IMR-90 (cell line): ENCODE measurements around the gene USP14. TPM values are rescaled to one million over a fixed set of nuclear protein-coding genes. Genes with fewer than 3 reads are reported as not detected.

Experiments
- ATAC-seq: fragments of 200-7000 bp; cut with Tn5 transposase; 2 replicates; pipeline ENCODE4 v1.9.1; 2020; ENCODE audit warnings: low read depth, mild to moderate bottlenecking, moderate library complexity
- BruUV-seq: library from RNA; stranded (reverse); fragments of 400-500 nt; replicated peaks from 2 replicates; lab custom pipeline; 2021; lab: Mats Ljungman, UMichigan
- CTCF ChIA-PET: fragments of 300-600 bp; formaldehyde crosslinking; extraction: SDS; loops from one replicate; lab custom pipeline; 2021; ENCODE audit warnings: antibody characterized with exemption; lab: Yijun Ruan, JAX
- POLR2A ChIA-PET: fragments of 300-600 bp; sonication (Branson Sonifier 250); formaldehyde crosslinking; loops from one replicate; lab custom pipeline; 2022; ENCODE audit warnings: antibody characterized with exemption; ENCODE audit not compliant: unreplicated experiment; lab: Charles Lee
- DNase-seq: peaks from one replicate; pipeline ENCODE4 v3.0.0; 2013
- H2AFZ ChIP-seq: replicated peaks from 2 replicates; pipeline ENCODE3; 2013; ENCODE audit warnings: low read length, mild to moderate bottlenecking; ENCODE audit not compliant: poor library complexity
- H2AK5ac ChIP-seq: 2 replicates; pipeline ENCODE4 v1.6.1; 2013; ENCODE audit warnings: low read depth, low read length, inconsistent platforms
- H2AK9ac ChIP-seq: replicated peaks from 2 replicates; pipeline ENCODE3; 2013; ENCODE audit warnings: mild to moderate bottlenecking, low read depth, low read length, moderate library complexity; ENCODE audit not compliant: poor library complexity
- H2BK120ac ChIP-seq: 2 replicates; pipeline ENCODE4 v1.6.1; 2013; ENCODE audit warnings: low read depth, low read length, inconsistent platforms
- H2BK15ac ChIP-seq: 3 replicates; pipeline ENCODE4 v1.6.1; 2013; ENCODE audit warnings: low read depth, low read length, inconsistent platforms
- H2BK20ac ChIP-seq: 2 replicates; pipeline ENCODE4 v1.6.1; 2013; ENCODE audit warnings: low read depth, mild to moderate bottlenecking, inconsistent platforms, low read length, moderate library complexity
- H2BK5ac ChIP-seq: 2 replicates; pipeline ENCODE4 v1.6.1; 2013; ENCODE audit warnings: mild to moderate bottlenecking, low read depth, low read length, inconsistent platforms; ENCODE audit not compliant: poor library complexity, severe bottlenecking
- H3K14ac ChIP-seq: replicated peaks from 2 replicates; pipeline ENCODE4 v1.6.1; 2013; ENCODE audit warnings: low read depth, low read length, inconsistent platforms
- H3K18ac ChIP-seq: 2 replicates; pipeline ENCODE4 v1.6.1; 2013; ENCODE audit warnings: low read depth, low read length, control low read depth
- H3K23ac ChIP-seq: 2 replicates; pipeline ENCODE4 v1.6.1; 2013; ENCODE audit warnings: low read depth, low read length, inconsistent platforms
- H3K27ac ChIP-seq: 2 replicates; pipeline ENCODE4 v1.5.1; 2013; ENCODE audit warnings: mild to moderate bottlenecking, control low read depth, low read length; ENCODE audit not compliant: insufficient read depth
- H3K27me3 ChIP-seq: 2 replicates; pipeline ENCODE4 v1.6.1; 2013; ENCODE audit warnings: low read length; ENCODE audit not compliant: control insufficient read depth, insufficient read depth
- H3K36me3 ChIP-seq: 2 replicates; pipeline ENCODE4 v1.6.1; 2013; ENCODE audit warnings: low read length, mixed read lengths; ENCODE audit not compliant: control insufficient read depth, insufficient read depth
- H3K4ac ChIP-seq: 2 replicates; pipeline ENCODE4 v1.6.1; 2013; ENCODE audit warnings: low read depth, low read length, inconsistent platforms
- H3K4me1 ChIP-seq: 2 replicates; pipeline ENCODE4 v1.6.1; 2013; ENCODE audit warnings: low read length, mixed read lengths; ENCODE audit not compliant: control insufficient read depth, insufficient read depth
- H3K4me2 ChIP-seq: 2 replicates; pipeline ENCODE4 v1.6.1; 2013; ENCODE audit warnings: low read depth, mild to moderate bottlenecking, control low read depth, low read length, moderate library complexity
- H3K4me3 ChIP-seq: 2 replicates; pipeline ENCODE4 v1.5.1; 2013; ENCODE audit warnings: low read depth, mild to moderate bottlenecking, control low read depth, low read length, moderate library complexity; ENCODE audit not compliant: insufficient read depth
- H3K56ac ChIP-seq: 2 replicates; pipeline ENCODE4 v1.6.1; 2013; ENCODE audit warnings: low read length, inconsistent platforms; ENCODE audit not compliant: insufficient read depth; ENCODE audit errors: extremely low read depth
- H3K79me1 ChIP-seq, 2 experiments: 2 replicates each; pipeline ENCODE4 v1.6.1; 2013; ENCODE audit warnings: low read length in 2 of 2, inconsistent platforms in 1 of 2, low read depth in 1 of 2
- H3K9ac ChIP-seq: 2 replicates; pipeline ENCODE4 v1.6.1; 2013; ENCODE audit warnings: low read depth, low read length, control low read depth
- H3K9me1 ChIP-seq: 2 replicates; pipeline ENCODE4 v1.6.1; 2013; ENCODE audit warnings: low read length, inconsistent platforms; ENCODE audit not compliant: insufficient read depth
- H3K9me3 ChIP-seq: 2 replicates; pipeline ENCODE4 v1.6.1; 2013; ENCODE audit warnings: low read length; ENCODE audit not compliant: control insufficient read depth, insufficient read depth
- H4K20me1 ChIP-seq: 2 replicates; pipeline ENCODE4 v1.6.1; 2013; ENCODE audit warnings: low read length, inconsistent platforms; ENCODE audit not compliant: insufficient read depth
- H4K5ac ChIP-seq: 2 replicates; pipeline ENCODE4 v1.6.1; 2013; ENCODE audit warnings: mild to moderate bottlenecking, low read depth, low read length, control low read depth
- H4K8ac ChIP-seq, 2 experiments: 2 replicates each; pipeline ENCODE4 v1.6.1; 2013; ENCODE audit warnings: low read depth in 2 of 2, low read length in 2 of 2, control low read depth in 1 of 2, inconsistent platforms in 1 of 2
- H4K91ac ChIP-seq: 2 replicates; pipeline ENCODE4 v1.6.1; 2013; ENCODE audit warnings: low read depth, low read length, inconsistent platforms; ENCODE audit not compliant: insufficient read depth
- MAFK ChIP-seq: IDR thresholded peaks from 2 replicates; pipeline ENCODE4 v1.6.1; 2012; ENCODE audit warnings: low read depth, low read length, improper control_type of control experiment
- MXI1 ChIP-seq: IDR thresholded peaks from 2 replicates; pipeline ENCODE4 v1.6.1; 2012; ENCODE audit warnings: low read depth, mild to moderate bottlenecking, low read length, moderate library complexity, borderline replicate concordance
- RAD21 ChIP-seq: IDR thresholded peaks from 2 replicates; pipeline ENCODE4 v1.6.1; 2012; ENCODE audit warnings: low read length, improper control_type of control experiment
- USF2 ChIP-seq: fragments of 150-350 bp; IDR thresholded peaks from 2 replicates; pipeline ENCODE4 v1.6.1; 2017; ENCODE audit warnings: mild to moderate bottlenecking, antibody characterized with exemption, low read length, low read depth
- WGBS, 2 experiments: methylation state at CpG; one replicate each; pipeline versions ENCODE4 v1.1.5 to v1.1.7; 2013; ENCODE audit warnings: missing lambda C conversion rate in 2 of 2; ENCODE audit not compliant: insufficient read length in 1 of 2; ENCODE audit errors: extremely low coverage in 2 of 2; 5-methylcytosine and 5-hydroxymethylcytosine counted together
- dilution Hi-C: fragments of 300-500 bp; cut with HindIII; formaldehyde crosslinking; loops from one replicate; pipeline ENCODE4 v1.14.3; 2018; ENCODE audit warnings: low sequenced_read_pairs; ENCODE audit not compliant: unreplicated experiment
- in situ Hi-C: fragments of 300-500 bp; cut with MboI; formaldehyde crosslinking; loops from 3 replicates; pipeline ENCODE4 v1.14.3; 2019; ENCODE audit warnings: low sequenced_read_pairs, inconsistent platforms, mixed read lengths
- intact Hi-C: fragments of 100-400 bp; cut with micrococcal nuclease; formaldehyde crosslinking; loops from 2 replicates; pipeline ENCODE4 v1.10.0; 2022
- polyA plus RNA-seq, 3 experiments: library from polyadenylated mRNA; depleted of rRNA; stranded (reverse); fragments of >200 nt; gene quantifications; 2 replicates each; pipeline ENCODE4 v1.2.3, GENCODE V29; 2012; ENCODE audit warnings: low replicate concordance in 1 of 3
- total RNA-seq: library from RNA; depleted of rRNA; stranded (reverse); fragments of >200 nt; gene quantifications from 2 replicates; pipeline ENCODE4 v1.2.3, GENCODE V29; 2012

USP14 gene
- total and polyA plus RNA-seq, 2 of the 4 experiments (the other 2 are of a cell fraction) = 11.5 to 32.4 TPM

DNA sequence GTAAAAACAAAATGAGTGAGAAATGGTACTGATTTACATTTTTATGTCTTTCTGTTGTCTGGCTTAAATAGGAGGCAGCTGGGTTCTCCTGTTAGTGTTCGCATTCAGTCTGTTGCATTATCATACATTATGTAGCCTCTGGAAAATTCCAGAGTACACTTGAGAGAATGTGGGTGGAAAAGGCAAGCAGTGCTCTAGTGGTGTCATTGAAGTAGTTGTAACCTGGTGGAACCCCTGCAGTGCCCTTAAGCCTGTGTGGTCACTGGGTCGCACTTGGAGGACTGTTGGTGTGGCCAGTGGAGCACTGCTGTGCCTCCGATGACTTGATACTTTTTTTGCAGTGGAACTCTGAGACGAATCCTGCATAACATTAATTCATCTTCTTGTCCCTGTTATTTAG, 52.4 kb downstream of the USP14 start:
- H4K8ac ChIP-seq = no peak overlapping the region
- no peak overlapping the region for H3K9ac ChIP-seq
- peaks cover 6 to 8% of the 10 kb centered on the region in 2 experiments for H3K79me1 ChIP-seq
- no peak overlapping the region for H2AK5ac ChIP-seq
- H3K9me1 ChIP-seq = no peaks in the 10 kb centered on the region; the same call in 1 of the 2 replicates
- H3K4me3 ChIP-seq = no peak overlapping the region
- H3K4me1 ChIP-seq = no peaks in the 10 kb centered on the region
- DNase-seq = no peak
- no peak overlapping the region for H2BK5ac ChIP-seq
- H3K36me3 ChIP-seq = peaks cover 26% of the 10 kb centered on the region
- ChIA-PET POLR2A (no interaction called here), CTCF (no interaction called here)
- no peak overlapping the region for H3K27ac ChIP-seq
- H2AFZ ChIP-seq = no peak overlapping the region
- H2BK20ac ChIP-seq = no peak overlapping the region
- BruUV-seq = no TSS peak
- H2BK120ac ChIP-seq = no peak overlapping the region
- H4K91ac ChIP-seq = no peak overlapping the region
- H4K5ac ChIP-seq = no peak overlapping the region
- H3K4me2 ChIP-seq = no peak overlapping the region
- no peak for ATAC-seq
- dilution Hi-C loops (no loop called here), in situ Hi-C loops (no loop called here), intact Hi-C loops (no loop called here)
- H2BK15ac ChIP-seq = no peak overlapping the region
- no peak for TF ChIP-seq MXI1
- no peak for TF ChIP-seq MAFK
- no peak for TF ChIP-seq USF2
- TF ChIP-seq RAD21 = no peak
- H3K27me3 ChIP-seq = no peaks in the 10 kb centered on the region
- no peak overlapping the region for H3K14ac ChIP-seq
- no peak overlapping the region for H3K18ac ChIP-seq
- H3K4ac ChIP-seq = no peak overlapping the region
- no peak overlapping the region for H3K56ac ChIP-seq
- no peak overlapping the region for H2AK9ac ChIP-seq
- no peaks in the 10 kb centered on the region for H3K9me3 ChIP-seq
- H4K20me1 ChIP-seq = no peaks in the 10 kb centered on the region
- no peak overlapping the region for H3K23ac ChIP-seq
- no CpG with 5 or more reads among the region's 4 CpGs for WGBS, 2 experiments
